ENCODE results near the gene TMEM203.

GRCh38 chr9:137240318-137240840, 34.9 kb upstream of the TMEM203 start:
- TF ChIP-seq CTCF (IDR thresholded peaks at IDR 0.05; ENCODE audit: low read length), result peak; percentile 29
- TF ChIP-seq EZH2 (optimal IDR thresholded peaks at IDR 0.05; ENCODE audit: low read depth, low read length), result no peak
- no peak for TF ChIP-seq EZH2phosphoT487 (IDR thresholded peaks at IDR 0.05; ENCODE audit: low read length)
